GM12873 (cell line): ENCODE results near the gene CISD3.

Experiments used
- CTCF ChIP-seq: IDR thresholded peaks from 2 replicates; pipeline ENCODE4 v1.5.1; 2012; ENCODE audit warnings: low read depth, mild to moderate bottlenecking, moderate library complexity, low read length, control low read depth; ENCODE audit not compliant: insufficient read depth; ENCODE audit errors: missing control alignments

The CISD3 gene

DNA sequence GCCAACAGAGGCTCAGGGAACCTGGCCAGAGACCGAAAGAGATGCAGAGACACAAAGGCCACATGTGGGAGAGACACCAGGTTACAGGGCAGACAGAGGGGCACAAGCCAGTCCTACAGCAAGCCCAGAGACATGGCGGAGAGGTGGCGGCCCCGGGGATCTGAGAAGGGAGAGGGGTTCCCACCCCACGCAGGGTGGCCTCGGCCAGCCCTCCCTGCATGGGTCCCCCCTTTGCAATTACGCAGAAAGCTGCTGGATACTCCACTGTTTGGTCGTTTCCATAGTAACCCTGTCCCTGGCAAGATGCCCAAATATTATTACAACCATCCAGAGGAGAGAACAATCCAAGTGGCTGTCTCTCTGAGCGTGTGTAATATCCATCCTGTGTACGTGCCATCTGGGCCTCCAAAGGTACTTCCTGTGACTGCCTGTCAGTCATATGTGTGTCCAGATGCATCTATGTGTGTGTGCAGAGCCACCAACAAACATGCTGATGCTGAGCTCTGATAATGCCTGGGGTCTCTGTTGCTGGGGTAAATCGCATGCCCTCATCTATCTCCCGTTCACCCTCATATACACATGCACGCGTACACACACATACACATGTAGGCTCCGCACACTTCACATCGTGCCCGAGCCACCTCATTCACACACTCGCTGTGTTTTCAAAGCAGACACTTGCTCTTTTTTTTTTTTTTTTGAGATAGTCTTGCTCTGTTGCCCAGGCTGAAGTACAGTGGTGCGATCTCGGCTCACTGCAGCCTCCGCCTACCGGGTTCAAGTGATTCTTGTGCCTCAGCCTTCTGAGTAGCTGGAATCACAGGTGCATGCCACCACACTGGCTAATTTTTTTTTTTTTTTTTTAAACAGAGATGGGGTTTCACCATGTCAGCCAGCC is 12.5 kb downstream of the CISD3 start:
- no peak for TF ChIP-seq CTCF

DNA sequence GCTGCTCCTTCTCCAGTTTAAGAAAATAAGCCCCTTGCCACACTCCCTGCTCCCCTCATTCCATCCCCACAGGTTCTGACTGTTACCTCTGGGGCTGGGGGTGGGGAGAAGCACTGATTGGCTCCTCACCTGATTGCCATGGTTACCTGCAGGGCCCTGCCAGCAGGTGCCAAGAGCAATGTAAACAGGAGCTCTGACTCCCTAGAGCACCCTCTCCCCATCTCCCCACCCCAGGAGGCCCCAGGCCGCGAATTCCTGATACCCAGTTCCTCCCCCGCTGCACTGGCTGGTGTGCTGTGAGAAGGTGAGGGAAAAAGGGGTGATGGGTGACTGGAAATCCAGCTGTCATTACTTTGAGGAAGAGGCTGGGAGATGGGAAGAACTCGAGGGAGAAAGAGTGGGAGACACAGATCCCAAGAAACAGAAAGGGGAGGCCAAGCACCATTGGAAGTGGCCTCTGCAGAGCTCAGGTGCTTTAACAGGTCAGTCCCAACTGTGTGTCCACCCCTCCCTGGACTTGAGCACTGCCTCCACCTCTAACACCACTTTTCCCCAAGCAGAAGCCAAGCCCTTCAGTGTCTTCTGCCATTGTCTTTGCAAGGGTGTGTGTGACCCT is 13.5 kb downstream of the CISD3 start:
- TF ChIP-seq CTCF, result no peak

GRCh38 chr17:38745545-38745944 is 15.4 kb downstream of the CISD3 start:
- TF ChIP-seq CTCF, result no peak

GRCh38 chr17:38746004-38746848 is 16.1 kb downstream of the CISD3 start:
- no peak for TF ChIP-seq CTCF

GRCh38 chr17:38746849-38747462 is 16.8 kb downstream of the CISD3 start:
- no peak for TF ChIP-seq CTCF

DNA sequence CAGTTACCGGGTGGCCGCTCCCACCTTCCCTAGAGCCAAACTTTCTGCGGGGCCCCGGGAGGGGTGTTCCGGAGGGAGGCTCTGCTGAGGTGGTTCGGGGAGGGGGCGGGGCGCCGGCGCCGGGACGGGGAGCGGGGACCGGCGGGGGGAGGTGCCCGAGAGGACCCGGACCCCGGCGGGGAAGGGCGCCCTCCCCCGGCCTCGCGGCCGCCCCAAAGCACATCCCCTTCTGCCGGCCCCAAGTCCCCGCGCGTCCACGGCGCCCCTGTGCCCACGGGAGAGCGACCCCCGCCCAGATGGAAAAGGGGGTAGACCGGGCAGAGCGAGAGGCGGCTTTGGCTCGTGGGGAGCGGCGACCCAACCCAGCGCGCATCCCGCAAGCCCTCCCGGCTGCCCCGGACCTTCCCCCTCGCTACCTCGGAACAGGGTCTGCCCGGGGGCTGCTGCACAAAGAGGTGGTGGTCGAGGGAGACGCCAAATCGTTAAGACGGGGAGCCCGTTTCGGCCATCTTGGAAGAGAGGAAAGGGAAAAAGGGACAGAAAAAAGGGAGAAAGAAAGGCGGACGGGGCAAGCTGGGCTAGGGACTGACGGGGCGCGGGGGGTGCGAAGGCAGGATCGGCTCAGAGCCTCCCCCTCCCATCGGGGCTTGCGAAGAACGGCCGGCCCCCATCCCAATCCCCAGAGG is 17.5 kb downstream of the CISD3 start:
- TF ChIP-seq CTCF, result peak; percentile 23
